Activated CD4-positive, CD25-positive, alpha-beta regulatory T cell treated with anti-CD3 and anti-CD28 coated beads, Interleukin-2, amount 50 U/mL, for 24 hours (primary cell): ENCODE results near the gene LINC01488.

Experiments used
- ATAC-seq, 2 donors: fragments of 150-1000 bp; cut with Tn5 transposase; one replicate each; pipeline ENCODE4 v1.10.0; 2021; ENCODE audit warnings: mild to moderate bottlenecking in 1 of 2, moderate library complexity in 1 of 2

The LINC01488 gene

DNA sequence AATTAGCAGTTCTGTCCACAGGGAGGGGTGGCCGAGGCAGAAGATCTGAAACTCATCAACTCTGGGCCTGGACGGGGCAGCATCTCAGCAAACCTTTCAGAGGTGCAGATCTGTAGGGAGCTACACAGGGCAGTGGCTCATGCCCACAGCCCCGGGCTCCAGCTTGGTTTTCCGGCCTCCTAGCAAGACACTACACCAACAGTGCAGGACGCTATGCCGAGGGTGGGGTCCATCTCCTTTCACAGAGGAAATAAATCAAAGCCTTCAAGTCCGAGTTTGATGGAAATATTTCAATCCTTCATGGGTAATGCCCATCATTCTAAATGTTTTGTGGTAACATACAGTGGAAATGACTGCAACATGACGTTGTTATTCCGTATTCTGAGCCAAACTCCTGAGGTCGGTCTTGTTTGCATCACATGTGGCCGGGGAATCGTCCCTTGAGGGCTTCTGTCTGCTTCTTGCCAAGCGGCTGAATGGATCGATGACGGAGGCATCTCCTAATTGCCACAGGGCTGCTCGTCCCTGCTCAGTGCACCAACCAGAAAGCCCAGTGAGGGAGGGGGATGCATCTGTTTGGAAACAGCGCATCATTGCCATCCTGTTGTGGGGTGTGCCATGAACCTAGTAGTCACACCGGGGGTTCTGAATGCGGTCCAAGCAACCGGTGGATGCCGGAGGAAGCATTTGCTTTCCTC is 30.0 kb downstream of the LINC01488 start:
- ATAC-seq, result no peak

DNA sequence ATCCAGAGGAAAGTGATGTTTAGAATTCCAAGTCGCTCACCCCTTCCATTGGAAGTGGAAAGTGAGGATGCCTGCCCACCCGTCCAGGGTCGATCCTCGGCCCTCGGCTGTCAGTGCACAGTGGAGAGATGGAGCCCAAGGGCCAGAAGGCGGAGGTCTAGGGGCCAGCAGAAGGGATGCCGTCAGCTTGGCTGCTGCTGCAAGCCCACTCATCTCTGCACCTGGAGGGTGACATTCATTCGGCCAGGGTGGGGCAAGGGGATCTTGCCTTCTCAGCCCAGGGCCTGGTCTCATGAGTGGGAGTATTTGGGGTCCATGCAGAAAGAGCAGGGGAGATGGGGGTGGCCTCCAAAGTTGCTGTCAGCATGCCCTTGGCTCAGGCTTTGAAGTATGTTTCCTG is 30.7 kb downstream of the LINC01488 start:
- ATAC-seq, result no peak

DNA sequence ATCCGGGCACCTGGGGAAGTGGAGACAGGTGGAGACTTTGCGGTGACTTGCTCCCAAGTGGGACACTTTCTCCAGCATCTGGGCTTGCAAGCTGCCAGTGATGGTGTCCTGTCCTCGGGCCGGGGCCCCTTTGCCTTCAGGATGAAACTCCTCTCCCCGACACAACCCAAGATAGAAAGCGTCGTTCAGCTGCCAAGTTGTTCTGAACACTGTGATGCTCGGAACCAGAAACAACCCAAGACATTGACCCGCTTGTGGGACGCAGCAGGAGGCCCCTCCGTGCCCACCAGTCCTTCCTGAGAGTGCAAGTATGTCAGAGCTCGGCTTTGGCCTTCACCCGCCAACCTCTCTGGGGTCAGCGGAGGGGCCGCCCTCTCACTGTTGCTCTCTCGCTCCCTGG is 31.3 kb downstream of the LINC01488 start:
- ATAC-seq, result no peak

DNA sequence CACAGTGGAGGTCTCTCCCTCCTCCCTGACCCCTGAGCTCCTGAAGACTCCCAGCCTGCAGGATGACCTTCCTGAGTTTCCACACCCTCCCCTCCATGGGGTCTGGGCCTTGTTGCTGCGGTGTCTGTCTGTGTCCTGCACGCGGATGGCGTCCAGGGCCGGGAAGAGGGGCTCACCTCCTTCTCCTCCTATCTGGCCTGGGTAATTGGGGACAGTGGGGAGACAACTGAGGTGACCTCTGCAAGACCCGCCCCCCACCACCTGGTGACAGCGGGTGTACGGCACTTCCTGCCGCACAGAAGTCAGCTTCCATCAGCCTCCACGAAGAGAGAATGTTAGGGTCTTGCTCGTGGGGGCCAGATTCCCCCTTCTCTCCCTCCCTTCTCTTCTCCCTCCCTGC is 31.7 kb downstream of the LINC01488 start:
- no peak for ATAC-seq

DNA sequence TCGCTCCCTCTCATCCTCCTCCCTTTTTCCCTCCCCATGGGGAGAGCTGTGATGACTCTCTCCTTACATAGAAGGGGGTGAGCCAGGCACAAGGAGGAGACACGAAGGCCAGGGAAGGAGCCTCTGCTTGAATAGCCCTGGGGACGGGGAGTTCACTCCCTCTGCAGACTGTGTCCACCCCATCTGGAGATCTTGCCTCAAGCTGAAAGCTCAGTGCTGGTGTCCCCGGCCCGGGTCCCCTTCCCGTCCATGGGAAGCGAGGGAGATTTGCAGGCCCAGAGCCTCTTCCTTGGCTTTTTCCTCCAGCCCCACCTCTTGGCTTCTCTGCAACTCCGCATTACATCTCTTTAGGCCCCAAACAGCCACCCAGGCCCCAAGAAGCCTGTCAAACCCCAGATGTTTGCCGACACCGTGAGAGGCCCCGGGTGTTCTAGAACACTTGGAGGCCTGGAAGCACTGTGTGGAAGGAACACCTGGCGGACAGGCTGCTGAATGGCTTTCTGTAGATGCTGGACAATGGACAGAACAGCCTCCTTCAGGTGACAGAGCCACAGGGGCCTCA is 32.3 kb downstream of the LINC01488 start:
- no peak for ATAC-seq

DNA sequence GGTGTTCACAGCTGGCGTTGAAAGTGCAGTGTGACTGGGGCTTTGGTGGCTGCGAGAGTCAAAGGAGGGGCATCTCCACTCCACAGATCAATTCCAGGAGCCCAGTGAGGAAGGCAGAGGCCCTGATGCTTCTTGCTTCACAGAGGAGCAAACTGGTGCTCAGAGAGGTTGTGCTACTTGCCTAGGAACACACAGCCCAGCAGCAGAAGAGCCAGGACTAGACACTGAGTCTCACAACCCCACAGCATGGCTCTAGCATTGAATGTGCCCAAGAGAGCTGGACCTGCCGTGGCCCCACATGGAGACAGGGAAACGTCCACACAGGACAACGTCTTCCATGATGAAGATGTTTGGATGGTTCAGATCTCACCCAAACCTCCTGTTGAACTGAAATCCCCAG is 33.3 kb downstream of the LINC01488 start:
- no peak for ATAC-seq

DNA sequence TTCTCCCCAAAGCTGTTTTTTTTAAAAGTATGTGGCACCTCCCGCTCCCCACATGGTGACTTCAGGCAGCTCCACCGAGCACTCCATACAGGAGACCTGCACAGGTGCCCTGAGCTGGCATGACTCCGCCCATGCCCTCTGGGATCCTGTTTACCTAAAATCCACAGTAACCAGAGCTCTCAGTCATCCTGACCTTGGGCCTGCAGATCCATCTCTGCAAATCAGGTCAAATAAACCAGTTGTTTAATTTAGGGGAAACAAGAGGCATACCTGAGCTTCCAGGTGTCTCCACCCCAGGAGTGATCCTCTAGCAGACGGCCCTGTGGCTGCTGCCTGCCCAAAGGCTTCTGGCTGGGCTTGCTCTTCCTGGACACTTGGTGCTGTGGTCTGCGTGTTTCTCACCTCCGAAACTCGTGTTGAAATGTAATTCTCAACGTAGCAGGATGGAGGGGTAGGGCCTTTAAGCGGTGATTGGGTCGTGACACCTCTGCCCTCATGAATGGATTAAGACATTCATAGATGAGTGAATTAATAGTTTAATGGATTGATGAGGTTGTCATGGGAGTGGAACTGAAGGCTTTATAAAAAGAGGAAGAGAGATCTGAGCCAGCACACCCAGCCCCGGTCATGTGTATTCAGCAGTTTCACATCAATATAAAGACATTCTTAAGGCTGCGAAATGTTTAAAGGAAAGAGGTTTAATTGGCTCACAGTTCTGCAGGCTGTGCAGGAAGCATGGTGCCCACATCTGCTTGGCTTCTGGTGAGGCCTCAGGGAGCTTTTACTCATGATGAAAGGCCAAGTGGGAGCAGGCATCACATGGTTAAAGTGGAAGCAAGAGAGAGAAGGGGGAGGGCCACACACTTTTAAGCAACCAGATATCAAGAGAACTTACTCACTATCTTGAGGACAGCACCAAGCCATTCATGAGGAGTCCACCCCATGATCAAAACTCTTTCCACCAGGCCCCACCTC is 34.1 kb downstream of the LINC01488 start:
- no peak for ATAC-seq

DNA sequence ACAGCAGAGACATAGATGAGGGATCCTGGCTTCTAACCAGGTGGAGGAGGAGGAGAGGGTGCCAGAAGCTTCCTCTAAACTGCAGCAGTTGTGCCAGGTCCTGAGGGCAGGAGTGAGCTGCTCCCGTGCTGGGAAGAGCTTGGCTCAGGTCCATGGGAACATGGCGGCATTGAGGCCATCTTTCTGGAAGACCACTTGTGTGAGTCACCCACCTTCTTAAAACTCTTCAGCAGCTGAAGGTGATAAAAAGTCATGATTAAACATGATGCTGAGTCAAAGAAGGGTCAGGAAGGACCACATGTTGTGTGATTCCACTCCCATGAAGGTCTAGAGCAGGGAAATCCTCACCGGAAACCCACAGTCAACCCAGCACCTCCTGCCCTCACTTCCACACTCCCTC is 35.1 kb downstream of the LINC01488 start:
- ATAC-seq, result no peak

DNA sequence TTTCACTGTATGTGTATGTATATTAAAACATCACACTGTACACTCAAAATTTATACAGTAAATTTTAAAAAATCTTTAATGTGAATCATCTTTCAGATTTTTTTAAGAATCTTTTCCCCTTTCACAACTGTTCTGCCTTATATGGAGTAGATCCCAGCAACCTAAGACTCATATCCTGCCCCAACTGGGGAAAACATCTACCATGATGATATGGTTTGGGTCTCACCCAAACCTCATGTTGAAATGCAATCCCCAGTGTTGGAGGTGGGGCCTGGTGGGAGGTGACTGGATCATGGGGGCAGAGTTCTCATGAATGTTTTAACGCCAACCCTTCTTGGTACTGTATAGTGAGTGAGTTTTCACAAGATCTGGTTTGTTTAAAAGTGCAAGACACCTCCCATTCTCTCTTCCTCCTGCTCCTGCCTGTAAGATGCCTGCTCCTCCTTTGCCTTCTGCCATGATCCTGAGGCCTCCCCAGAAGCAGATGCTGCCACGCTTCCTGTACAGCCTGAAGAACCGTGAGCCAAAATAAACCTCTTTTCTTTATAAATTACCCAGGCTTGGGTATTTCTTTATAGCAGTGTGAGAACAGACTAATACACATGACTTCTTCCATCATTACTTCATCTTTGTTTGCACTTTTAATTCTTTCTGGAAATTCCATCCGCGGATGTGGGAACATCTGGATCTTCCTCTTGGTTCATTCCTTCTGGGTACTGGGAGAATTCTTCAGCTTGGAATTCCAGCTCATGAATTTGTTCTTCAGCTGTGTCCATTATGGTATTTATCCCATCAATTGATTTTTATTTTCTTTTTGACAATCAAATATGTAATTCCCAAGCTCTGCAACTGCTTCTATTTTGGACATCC is 36.9 kb downstream of the LINC01488 start:
- ATAC-seq, result no peak

DNA sequence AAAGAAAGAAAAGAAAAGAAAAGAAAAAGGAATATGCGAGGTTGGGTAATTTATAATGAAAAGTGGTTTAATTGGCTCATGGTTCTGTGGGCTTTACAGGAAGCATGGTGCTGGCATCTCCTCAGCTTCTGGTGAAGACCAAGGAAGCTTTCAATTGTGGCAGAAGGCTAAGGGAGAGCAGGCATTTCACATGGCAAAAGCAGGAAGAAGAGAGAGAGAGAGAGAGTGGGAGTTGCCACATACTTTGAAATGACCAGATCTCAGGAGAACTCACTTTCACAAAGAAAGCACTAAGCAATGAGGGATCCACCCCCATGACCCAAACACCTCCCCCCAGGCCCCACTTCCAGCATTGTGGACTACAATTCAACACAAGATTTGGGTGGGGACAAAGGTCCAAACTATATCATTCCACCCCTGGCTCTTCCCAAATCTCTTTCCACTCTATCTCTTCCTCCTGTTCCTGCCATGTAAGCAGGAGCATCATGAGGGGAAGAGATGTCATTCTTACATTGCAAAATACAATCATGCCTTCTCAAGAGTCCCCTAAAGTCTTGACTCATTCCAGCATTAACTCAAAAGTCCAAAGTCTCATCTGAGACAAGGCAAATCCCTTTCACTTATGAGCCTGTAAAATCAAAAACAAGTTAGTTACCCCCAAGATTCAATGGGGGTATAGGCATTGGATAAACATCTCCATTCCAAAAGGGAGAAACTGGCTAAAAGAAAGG is 38.9 kb downstream of the LINC01488 start:
- no peak for ATAC-seq

DNA sequence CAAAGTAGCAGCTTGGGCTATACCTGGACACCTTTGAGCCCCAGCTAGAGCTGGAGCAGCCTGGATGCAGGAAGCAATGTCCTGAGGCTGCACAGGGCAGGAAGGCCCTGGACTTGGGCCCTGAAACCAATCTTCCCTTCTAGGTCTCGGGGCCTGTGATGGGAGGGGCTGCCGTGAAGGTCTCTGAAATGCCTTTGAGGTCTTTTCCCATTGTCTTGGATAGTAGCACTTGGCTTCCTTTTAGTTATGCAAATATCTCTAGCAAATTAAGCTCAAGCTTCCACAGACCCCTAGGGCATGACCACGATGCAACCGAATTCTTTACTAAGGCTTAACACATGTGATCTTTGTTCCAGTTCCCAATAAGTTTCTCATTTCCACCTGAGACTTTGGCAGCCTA is 40.0 kb downstream of the LINC01488 start:
- no peak for ATAC-seq

DNA sequence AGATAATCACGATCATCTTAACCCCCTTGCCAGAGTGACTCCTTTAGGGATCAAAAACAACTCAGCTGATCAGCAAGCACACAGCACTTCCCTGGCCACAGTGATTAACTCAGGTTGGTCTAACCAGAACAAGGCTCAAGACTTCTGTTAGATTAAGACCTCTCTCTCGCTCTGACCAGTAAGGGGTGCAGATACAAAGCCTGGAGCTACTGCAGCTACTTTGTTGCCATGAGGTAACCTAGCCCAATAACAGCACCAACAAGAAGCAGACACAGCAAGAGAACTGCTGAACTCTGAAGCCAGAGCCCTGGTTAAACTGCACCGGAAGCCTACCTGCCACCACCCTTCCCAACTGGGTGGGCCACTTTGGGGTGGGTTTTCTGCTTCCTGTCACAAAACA is 42.0 kb downstream of the LINC01488 start:
- no peak for ATAC-seq

DNA sequence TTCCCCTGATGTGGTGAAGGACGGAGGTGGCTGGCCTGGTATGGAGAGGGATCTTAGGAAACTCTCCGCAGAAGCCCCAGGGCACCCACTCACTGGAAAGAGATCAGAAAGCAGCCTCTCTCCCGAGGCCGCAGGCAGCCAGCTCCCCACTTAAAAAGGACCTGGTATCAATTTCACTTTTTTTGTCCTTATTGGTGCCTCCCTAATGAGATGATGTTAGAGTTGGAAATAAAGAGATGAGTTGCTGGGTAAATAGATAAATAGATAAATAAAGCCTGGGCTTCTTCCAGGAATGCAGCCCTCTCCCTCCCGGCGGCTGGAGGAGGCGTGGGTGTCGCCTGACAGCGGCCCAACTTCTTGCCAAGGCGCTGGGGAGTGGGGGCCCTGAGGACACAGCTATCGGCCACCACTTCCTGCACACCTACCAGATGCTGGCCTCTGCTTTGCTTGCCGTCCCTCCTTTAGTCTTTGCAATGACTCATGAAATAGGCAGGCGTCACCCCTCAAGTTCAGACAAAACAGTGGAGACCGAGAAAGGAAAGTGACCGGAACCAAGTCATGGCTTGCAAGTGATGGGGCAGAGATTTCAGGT is 42.9 kb downstream of the LINC01488 start:
- ATAC-seq, result no peak

DNA sequence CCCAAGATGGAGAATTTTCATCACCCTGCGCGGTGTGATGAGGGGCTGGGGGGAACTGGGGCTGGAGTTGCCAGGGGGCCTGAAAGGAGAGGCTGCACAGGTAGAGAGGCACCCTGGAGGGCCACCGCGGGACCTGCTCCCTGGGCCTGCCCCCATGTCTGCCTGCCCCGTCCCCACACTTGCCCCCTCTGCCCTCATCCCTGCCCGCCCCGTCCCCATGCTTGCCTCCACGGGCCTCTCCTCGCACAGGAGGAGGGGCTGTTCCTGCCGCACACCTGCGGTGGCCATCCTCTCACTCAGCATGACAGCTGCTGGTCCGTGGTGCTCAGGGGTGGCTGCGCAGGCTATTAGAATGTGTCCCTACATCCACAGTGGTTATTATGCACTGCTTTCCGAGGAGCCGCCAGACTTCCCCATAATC is 43.5 kb downstream of the LINC01488 start:
- no peak for ATAC-seq

DNA sequence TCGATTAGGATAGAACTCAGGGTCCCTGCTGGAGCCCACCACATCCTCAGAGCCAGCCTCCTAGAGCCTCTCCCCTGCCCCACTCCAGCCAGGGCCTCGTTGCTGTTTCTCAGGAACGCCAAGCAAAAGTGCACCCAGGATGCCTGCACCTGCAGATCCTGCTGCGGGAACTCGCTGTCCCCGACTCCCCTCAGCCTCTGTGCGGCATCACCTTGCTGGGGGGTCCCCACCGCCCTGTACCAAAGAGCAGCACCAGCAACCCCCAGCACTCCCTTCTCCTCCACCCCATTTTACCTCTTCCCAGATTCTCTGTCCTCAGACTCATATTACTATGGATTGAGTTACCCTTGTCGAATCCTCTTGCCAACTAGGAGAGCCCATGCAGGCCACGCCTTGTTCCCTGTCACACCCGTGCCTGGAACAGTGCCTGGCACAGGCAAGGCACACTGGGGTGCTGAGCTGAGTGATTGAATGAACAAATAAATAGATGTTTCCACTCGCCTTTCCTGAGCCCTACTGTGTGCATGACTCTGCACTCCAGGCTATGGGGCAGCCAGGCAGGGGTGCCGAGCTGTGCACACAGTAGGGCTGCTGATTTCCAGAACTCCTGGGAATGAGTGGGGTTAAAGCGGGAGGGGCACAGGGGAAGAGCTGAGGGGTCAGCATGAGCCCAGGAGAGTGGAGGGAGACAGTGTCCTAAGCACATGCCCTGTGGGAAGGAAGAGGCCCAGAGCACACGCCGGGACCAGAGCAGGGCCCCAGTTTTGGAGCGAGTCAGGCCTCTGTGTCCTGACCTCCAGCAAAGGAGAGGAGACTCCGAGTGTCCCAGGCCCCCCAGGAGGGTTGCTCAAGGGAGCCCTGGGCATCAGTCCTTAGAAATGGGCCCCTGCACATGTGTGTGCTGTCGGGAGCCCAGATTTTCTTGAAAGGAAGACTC is 44.3 kb downstream of the LINC01488 start:
- no peak for ATAC-seq

DNA sequence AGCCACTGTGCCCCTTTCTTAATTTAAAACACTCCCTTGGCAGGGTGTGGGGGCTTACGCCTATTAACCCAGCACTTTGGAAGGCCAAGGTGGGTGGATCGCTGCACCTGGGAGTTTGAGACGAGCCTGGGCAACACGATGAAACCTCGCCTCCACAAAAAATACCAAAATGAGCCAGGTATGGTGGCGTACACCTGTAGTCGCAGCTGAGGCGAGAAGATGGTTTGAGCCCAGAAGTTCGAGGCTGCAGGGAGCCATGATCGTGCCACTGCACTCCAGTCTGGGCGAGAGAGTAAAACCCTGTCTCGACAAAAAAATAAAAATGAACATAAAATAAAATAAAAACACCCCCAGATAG is 45.0 kb downstream of the LINC01488 start:
- ATAC-seq, result no peak

DNA sequence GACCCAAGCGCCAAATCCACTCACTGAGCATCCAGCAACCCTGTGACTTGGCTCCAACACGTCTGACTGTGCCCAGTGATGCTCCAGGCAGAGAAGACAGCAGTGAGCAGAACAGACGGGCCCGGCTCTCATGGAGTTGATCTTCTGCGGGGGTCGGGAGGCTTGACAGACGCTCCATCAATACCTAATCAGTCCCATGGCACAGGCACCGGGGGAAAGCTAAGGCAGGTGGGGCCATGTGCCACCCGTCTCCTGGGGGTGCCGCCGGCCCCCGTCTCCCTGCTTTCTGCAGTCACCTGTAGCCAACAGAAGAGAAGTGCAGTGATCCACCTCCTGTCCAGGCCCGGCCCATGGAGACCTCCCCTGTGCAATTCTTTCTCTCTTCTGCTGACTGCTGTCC is 47.5 kb downstream of the LINC01488 start:
- no peak for ATAC-seq

DNA sequence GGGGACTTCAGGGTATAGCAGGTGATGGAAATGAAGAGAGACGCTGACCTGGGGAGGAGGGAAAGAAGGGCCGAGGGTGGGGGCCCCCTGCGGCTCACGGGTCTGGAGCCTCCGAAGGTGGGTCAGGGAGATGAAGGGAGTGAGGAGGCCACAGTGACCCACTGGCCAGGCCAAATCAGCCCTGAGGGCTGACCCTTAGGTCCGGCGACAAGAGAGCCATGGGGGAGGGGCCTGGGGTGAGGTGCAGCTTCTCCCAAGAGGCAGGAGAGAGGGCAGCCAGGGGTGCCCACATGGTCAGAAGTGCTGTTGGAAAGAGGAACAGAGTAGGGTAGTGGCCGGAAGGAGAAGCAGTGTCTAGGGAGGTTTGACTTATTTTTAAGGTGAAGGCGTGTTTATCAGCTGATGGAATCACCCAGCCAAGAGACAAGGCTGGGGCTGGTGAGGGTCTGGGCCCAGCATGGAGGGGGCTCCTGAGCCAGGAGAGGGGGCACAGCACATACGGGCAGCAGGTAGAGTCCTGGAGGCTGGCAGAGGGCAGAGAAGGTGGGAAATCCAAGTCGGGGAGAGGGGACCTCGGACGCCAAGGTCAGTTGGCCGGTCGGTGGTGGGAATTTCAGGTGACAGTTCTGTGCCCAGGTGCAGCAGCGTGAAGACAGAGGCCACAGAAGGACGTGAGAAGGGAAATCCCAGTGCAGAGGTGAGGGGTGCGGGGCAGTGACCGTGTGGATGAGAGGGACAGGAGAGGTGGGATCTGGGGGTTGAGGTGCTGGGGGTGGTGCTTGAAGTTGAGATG is 49.0 kb downstream of the LINC01488 start:
- ATAC-seq, result no peak

DNA sequence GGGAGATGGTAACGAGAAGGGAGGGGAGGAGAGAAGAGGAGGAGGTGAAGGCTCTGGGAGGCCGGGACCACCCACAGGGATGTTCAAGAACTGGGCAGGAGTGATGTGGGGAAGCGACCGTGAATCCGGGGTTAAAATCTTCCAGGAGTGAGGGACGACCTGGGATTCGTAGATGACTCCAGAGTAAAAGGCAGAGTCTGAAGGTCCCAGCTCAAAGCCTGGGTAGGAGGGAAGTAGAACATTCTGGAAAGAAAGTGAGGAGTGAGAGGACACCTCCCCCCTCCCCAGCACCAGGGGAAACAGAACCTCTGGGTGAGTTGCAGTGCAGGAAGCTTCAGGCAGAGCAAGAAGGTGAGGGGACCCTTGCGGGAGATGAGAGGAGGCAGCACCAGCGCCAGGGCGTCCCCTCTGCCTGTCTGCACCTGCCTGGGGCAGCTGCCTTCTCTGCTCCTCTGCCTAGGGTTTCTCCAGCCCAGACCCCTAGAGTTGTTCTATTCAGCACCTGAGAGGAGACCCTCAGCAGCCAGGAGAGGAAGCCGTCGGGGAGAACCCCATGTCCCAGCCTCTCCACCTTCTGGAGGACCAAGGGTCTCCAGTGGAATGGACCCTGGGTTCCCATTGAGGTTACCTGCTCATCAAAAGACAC is 49.7 kb downstream of the LINC01488 start:
- ATAC-seq, result no peak
